Measurements from ENCODE around the gene PLCB1.

DNA sequence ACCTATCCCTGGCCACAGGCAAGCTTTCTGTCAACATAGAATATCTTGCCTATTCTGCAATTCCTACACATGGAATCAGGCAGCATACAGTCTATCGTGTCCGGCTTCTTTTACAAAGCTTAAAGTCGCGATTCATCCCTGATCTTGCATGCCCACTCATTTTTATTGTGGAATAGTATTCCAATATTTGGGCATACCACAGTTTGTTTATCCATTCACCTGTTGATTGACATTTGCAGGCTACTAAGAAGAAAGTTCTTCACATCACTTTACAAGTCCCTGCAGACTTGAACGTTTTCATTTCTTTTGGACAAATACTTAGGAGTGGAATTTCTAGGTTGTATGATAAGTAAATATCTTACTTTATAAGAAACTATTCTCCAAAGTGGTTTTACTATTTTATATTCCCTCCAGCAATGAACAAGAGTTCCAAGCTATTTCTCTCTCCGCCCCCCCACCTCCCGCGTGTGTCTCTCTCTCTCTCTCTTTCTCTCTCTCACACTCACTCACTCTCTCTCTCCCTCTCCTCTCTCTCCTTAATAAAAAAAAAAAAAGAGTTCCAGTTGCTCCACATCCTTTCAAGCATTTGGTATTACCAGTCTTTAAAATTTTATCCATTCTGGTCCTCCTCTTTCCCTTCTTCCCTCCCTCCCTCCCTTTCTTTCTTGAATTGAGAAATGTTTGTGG, 1.1 kb upstream of the PLCB1 start:
- TF ChIP-seq, protein P1, sequence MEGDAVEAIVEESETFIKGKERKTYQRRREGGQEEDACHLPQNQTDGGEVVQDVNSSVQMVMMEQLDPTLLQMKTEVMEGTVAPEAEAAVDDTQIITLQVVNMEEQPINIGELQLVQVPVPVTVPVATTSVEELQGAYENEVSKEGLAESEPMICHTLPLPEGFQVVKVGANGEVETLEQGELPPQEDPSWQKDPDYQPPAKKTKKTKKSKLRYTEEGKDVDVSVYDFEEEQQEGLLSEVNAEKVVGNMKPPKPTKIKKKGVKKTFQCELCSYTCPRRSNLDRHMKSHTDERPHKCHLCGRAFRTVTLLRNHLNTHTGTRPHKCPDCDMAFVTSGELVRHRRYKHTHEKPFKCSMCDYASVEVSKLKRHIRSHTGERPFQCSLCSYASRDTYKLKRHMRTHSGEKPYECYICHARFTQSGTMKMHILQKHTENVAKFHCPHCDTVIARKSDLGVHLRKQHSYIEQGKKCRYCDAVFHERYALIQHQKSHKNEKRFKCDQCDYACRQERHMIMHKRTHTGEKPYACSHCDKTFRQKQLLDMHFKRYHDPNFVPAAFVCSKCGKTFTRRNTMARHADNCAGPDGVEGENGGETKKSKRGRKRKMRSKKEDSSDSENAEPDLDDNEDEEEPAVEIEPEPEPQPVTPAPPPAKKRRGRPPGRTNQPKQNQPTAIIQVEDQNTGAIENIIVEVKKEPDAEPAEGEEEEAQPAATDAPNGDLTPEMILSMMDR (IDR thresholded peaks at IDR 0.05; ENCODE audit: extremely low read depth in 1 of 2, insufficient read depth in 1 of 2, low read depth in 1 of 2, low read length in 2 of 2) = no peak
- no peak for TF ChIP-seq POLR2AphosphoS5 (IDR thresholded peaks at IDR 0.05; ENCODE audit: insufficient read depth, low read depth, low read length)
- no peak for TF ChIP-seq POLR2A (IDR thresholded peaks at IDR 0.05; ENCODE audit: low read depth, low read length)
- TF ChIP-seq, protein P2, sequence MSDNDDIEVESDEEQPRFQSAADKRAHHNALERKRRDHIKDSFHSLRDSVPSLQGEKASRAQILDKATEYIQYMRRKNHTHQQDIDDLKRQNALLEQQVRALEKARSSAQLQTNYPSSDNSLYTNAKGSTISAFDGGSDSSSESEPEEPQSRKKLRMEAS (IDR thresholded peaks at IDR 0.05; ENCODE audit: insufficient read depth, insufficient read length) = no peak
- TF ChIP-seq JUN (IDR thresholded peaks at IDR 0.05; ENCODE audit: borderline replicate concordance, insufficient read depth, insufficient read length, low read depth) = no peak
